Activated CD4-positive, CD25-positive, alpha-beta regulatory T cell treated with anti-CD3 and anti-CD28 coated beads, Interleukin-2, amount 50 U/mL, for 24 hours (primary cell): ENCODE results near the gene PPP4R3B.
"Not testable (repeated sequence)": the region's sequence is repeated elsewhere in the genome, so short reads cannot be mapped to it uniquely, and the experiment has no call there.

Experiments
- ATAC-seq, 2 donors: fragments of 150-1000 bp; cut with Tn5 transposase; one replicate each; pipeline ENCODE4 v1.10.0; 2021; ENCODE audit warnings: mild to moderate bottlenecking in 1 of 2, moderate library complexity in 1 of 2

The PPP4R3B gene

GRCh38 chr2:55617175-55618024 lies at the start of gene PPP4R3B:
Gene PPP4R3B, minus strand, starts transcription at chr2:55617622. Its CDS starts 337 bp downstream, at chr2:55617285.
- ATAC-seq: peak; percentile 85 to 92

GRCh38 chr2:55653255-55653654 lies 35.8 kb upstream of the PPP4R3B start:
- no peak for ATAC-seq

- no peak for ATAC-seq
These were observed 31.8 kb upstream of the PPP4R3B start for GRCh38 chr2:55649211-55649610.

- no peak for ATAC-seq
These were observed 19.4 kb upstream of the PPP4R3B start for GRCh38 chr2:55636831-55637230.

GRCh38 chr2:55628931-55629330 lies 11.5 kb upstream of the PPP4R3B start:
- peak in 1 of 2 donors; percentile 49 for ATAC-seq

- no peak for ATAC-seq
These were observed 10.5 kb upstream of the PPP4R3B start for GRCh38 chr2:55627915-55628314.

GRCh38 chr2:55621802-55622201 lies 4.4 kb upstream of the PPP4R3B start:
- ATAC-seq: no peak

GRCh38 chr2:55620123-55620779 lies 2.8 kb upstream of the PPP4R3B start:
- ATAC-seq: no peak

GRCh38 chr2:55618275-55619055 lies 1.0 kb upstream of the PPP4R3B start:
- ATAC-seq: peak; percentile 13 to 28

- ATAC-seq: no peak
These were observed 528 bp upstream of the PPP4R3B start for GRCh38 chr2:55618025-55618274.

GRCh38 chr2:55616551-55617174 lies 759 bp downstream of the PPP4R3B start:
- no peak for ATAC-seq

GRCh38 chr2:55611997-55612396 lies 5.4 kb downstream of the PPP4R3B start:
- ATAC-seq: no peak

GRCh38 chr2:55610954-55611743 lies 6.3 kb downstream of the PPP4R3B start:
- ATAC-seq: peak in 1 of 2 donors; percentile 49

GRCh38 chr2:55609938-55610578 lies 7.4 kb downstream of the PPP4R3B start:
- no peak for ATAC-seq

- ATAC-seq: no peak
These were observed 8.1 kb downstream of the PPP4R3B start for GRCh38 chr2:55609193-55609794.

GRCh38 chr2:55607717-55608116 lies 9.7 kb downstream of the PPP4R3B start:
- ATAC-seq: no peak

- peak in 1 of 2 donors; percentile 13 for ATAC-seq
These were observed 13.3 kb downstream of the PPP4R3B start for GRCh38 chr2:55604027-55604565.

GRCh38 chr2:55601849-55602248 lies 15.6 kb downstream of the PPP4R3B start:
- no peak for ATAC-seq

- no peak for ATAC-seq
These were observed 19.2 kb downstream of the PPP4R3B start for GRCh38 chr2:55598056-55598795.

GRCh38 chr2:55596795-55597194 lies 20.6 kb downstream of the PPP4R3B start:
- not testable (repeated sequence) for ATAC-seq
